ENCODE data around the gene SFPQ. TPM values are rescaled to one million over a fixed set of nuclear protein-coding genes. Genes with fewer than 3 reads are reported as not detected.
"Not testable (repeated sequence)": the region's sequence is repeated elsewhere in the genome, so short reads cannot be mapped to it uniquely, and the experiment has no call there.

SFPQ gene
- total RNA-seq, 1 donor = 152 TPM

- no peak overlapping the region for H3K4me3 ChIP-seq (ENCODE audit: low read depth, low read length)
- DNase-seq (ENCODE audit: low read depth) = no peak
- TF ChIP-seq CTCF (IDR thresholded peaks at IDR 0.05; ENCODE audit: insufficient read depth, low read length) = no peak
Observed at GRCh38 chr1:35173909-35174540, 18.9 kb downstream of the SFPQ start.

GRCh38 chr1:35173491-35173890 is 19.5 kb downstream of the SFPQ start:
- no peak overlapping the region for H3K4me3 ChIP-seq (ENCODE audit: low read depth, low read length)
- no peak for TF ChIP-seq CTCF (IDR thresholded peaks at IDR 0.05; ENCODE audit: insufficient read depth, low read length)
- DNase-seq (ENCODE audit: low read depth) = no peak

GRCh38 chr1:35172022-35172421 is 20.9 kb downstream of the SFPQ start:
- TF ChIP-seq CTCF (IDR thresholded peaks at IDR 0.05; ENCODE audit: insufficient read depth, low read length) = no peak
- H3K4me3 ChIP-seq (ENCODE audit: low read depth, low read length) = no peak overlapping the region
- DNase-seq (ENCODE audit: low read depth) = no peak

GRCh38 chr1:35171579-35171978 is 21.4 kb downstream of the SFPQ start:
- no peak for DNase-seq (ENCODE audit: low read depth)
- TF ChIP-seq CTCF (IDR thresholded peaks at IDR 0.05; ENCODE audit: insufficient read depth, low read length) = no peak
- no peak overlapping the region for H3K4me3 ChIP-seq (ENCODE audit: low read depth, low read length)

GRCh38 chr1:35164893-35165292 is 28.1 kb downstream of the SFPQ start:
- TF ChIP-seq CTCF (IDR thresholded peaks at IDR 0.05; ENCODE audit: insufficient read depth, low read length) = no peak
- DNase-seq (ENCODE audit: low read depth) = no peak
- H3K4me3 ChIP-seq (ENCODE audit: low read depth, low read length) = no peak overlapping the region

GRCh38 chr1:35151220-35151619 is 41.7 kb downstream of the SFPQ start:
- DNase-seq (ENCODE audit: low read depth) = no peak
- no peak for TF ChIP-seq CTCF (IDR thresholded peaks at IDR 0.05; ENCODE audit: insufficient read depth, low read length)
- no peak overlapping the region for H3K4me3 ChIP-seq (ENCODE audit: low read depth, low read length)

- DNase-seq (ENCODE audit: low read depth); H3K4me3 ChIP-seq (ENCODE audit: low read depth, low read length): not testable (repeated sequence)
Observed at GRCh38 chr1:35145892-35146549, 46.9 kb downstream of the SFPQ start.
